HepG2 (cell line): ENCODE results near the gene GNL3. TPM values are rescaled to one million over a fixed set of nuclear protein-coding genes. Genes with fewer than 3 reads are reported as not detected.
A peak's percentile ranks its signal among the peaks of the same experiment; 100 is the strongest.

ENCODE experiments used
- ATAC-seq: fragments of 200-7000 bp; cut with Tn5 transposase; 3 replicates; pipeline ENCODE4 v1.9.1; 2020; ENCODE audit warnings: mild to moderate bottlenecking, moderate library complexity
- BruUV-seq: library from RNA; stranded (reverse); fragments of 400-500 nt; replicated peaks from 2 replicates; lab custom pipeline; 2021; lab: Mats Ljungman, UMichigan
- CTCF ChIA-PET: fragments of 300-600 bp; formaldehyde crosslinking; extraction: SDS; loops from one replicate; lab custom pipeline; 2021; ENCODE audit warnings: low total read pairs, inconsistent platforms, low intra/inter-chr PET ratio; lab: Yijun Ruan, JAX
- POLR2A ChIA-PET: fragments of 350-600 bp; sonication (Branson Sonifier 250); formaldehyde crosslinking; loops from one replicate; lab custom pipeline; 2020; ENCODE audit warnings: antibody characterized with exemption, inconsistent platforms; lab: Yijun Ruan, JAX
- DNase-seq: peaks from one replicate; pipeline ENCODE4 v3.0.0-alpha.2; 2015; ENCODE audit warnings: low spot score
- FAIRE-seq: peaks from 3 replicates; lab custom pipeline; 2011; peaks lifted over from hg19 to GRCh38; lab: Jason Lieb, UNC
- H2AFZ ChIP-seq: one replicate; pipeline ENCODE4 v1.6.1; 2011; ENCODE audit warnings: low read length, inconsistent platforms
- H3K27ac ChIP-seq: fragments of 300-600 bp; 3 replicates; pipeline ENCODE4 v1.8.0; 2011; ENCODE audit warnings: mixed run types, mild to moderate bottlenecking, mixed read lengths, low read length, inconsistent platforms; ENCODE audit not compliant: insufficient read depth; ENCODE audit errors: extremely low read length
- H3K27me3 ChIP-seq, 2 experiments: fragments of 200-600 bp in 1 of 2; 2 replicates in 1 of 2; 3 replicates in 1 of 2; pipeline versions ENCODE4 v1.6.0 to v1.8.0; 2011; ENCODE audit warnings: low read length in 2 of 2, mild to moderate bottlenecking in 2 of 2, moderate library complexity in 2 of 2, inconsistent platforms in 1 of 2; ENCODE audit not compliant: insufficient read depth in 2 of 2, control insufficient read depth in 1 of 2
- H3K36me3 ChIP-seq, 2 experiments: fragments of 200-600 bp in 1 of 2; replicated peaks in 1 of 2; 2 replicates in 1 of 2; 3 replicates in 1 of 2; pipeline versions ENCODE4 v1.5.1 to v1.8.0; 2011; ENCODE audit warnings: low read length in 2 of 2, inconsistent platforms in 1 of 2; ENCODE audit not compliant: insufficient read depth in 2 of 2, control insufficient read depth in 1 of 2
- H3K4me1 ChIP-seq: 2 replicates; pipeline ENCODE4 v1.5.1; 2012; ENCODE audit warnings: low read length, inconsistent platforms; ENCODE audit not compliant: insufficient read depth
- H3K4me2 ChIP-seq: 2 replicates; pipeline ENCODE4 v1.6.0; 2011; ENCODE audit warnings: low read depth, low read length, inconsistent platforms
- H3K4me3 ChIP-seq, 3 experiments: fragments of 200-600 bp in 1 of 3; sonication (generic), shearing (Covaris generic) in 1 of 3; replicated peaks in 1 of 3; 2 replicates each; pipeline ENCODE4 v1.5.1; 2011 to 2016; ENCODE audit warnings: low read length in 3 of 3, inconsistent platforms in 2 of 3, low read depth in 2 of 3, mild to moderate bottlenecking in 2 of 3, control low read depth in 1 of 3, mixed read lengths in 1 of 3; ENCODE audit not compliant: insufficient read depth in 1 of 3
- H3K79me2 ChIP-seq: one replicate; pipeline ENCODE4 v1.6.1; 2011; ENCODE audit warnings: low read length, inconsistent platforms; ENCODE audit not compliant: insufficient read depth
- H3K9ac ChIP-seq: 2 replicates; pipeline ENCODE4 v1.6.0; 2011; ENCODE audit warnings: mild to moderate bottlenecking, low read depth, low read length, inconsistent platforms; ENCODE audit not compliant: insufficient read depth
- H3K9me3 ChIP-seq: 2 replicates; pipeline ENCODE4 v1.5.1; 2012; ENCODE audit warnings: mild to moderate bottlenecking, low read length
- H4K20me1 ChIP-seq: 2 replicates; pipeline ENCODE4 v1.6.0; 2011; ENCODE audit warnings: inconsistent platforms, mild to moderate bottlenecking, low read length, moderate library complexity; ENCODE audit not compliant: insufficient read depth
- FOXO1 ChIP-seq: sonication (generic); formaldehyde crosslinking; IDR thresholded peaks from 2 replicates; pipeline ENCODE4 v1.4.0; 2020; ENCODE audit warnings: missing genetic modification reagents
- FUBP1 ChIP-seq: sonication (generic); formaldehyde crosslinking; IDR thresholded peaks from 2 replicates; pipeline ENCODE4 v1.5.1; 2020; ENCODE audit warnings: missing genetic modification reagents, mild to moderate bottlenecking, borderline replicate concordance
- ZNF142 ChIP-seq: sonication (generic); formaldehyde crosslinking; IDR thresholded peaks from 2 replicates; pipeline ENCODE4 v1.4.0; 2020; ENCODE audit warnings: missing genetic modification reagents
- ZNF512B ChIP-seq: sonication (generic); formaldehyde crosslinking; IDR thresholded peaks from 2 replicates; pipeline ENCODE4 v1.5.1; 2020; ENCODE audit warnings: missing genetic modification reagents, mild to moderate bottlenecking, borderline replicate concordance
- ZNF639 ChIP-seq: conservative IDR thresholded peaks from 2 replicates; pipeline ENCODE4 v1.6.1; 2018; ENCODE audit warnings: missing genetic modification reagents
- ZNF766 ChIP-seq: sonication (generic); formaldehyde crosslinking; IDR thresholded peaks from 2 replicates; pipeline ENCODE4 v1.5.0; 2020; ENCODE audit warnings: missing genetic modification reagents, borderline replicate concordance
- WGBS: methylation state at CpG from one replicate; pipeline ENCODE4 v1.1.6; 2017; ENCODE audit warnings: low lambda C conversion rate; 5-methylcytosine and 5-hydroxymethylcytosine counted together
- in situ Hi-C: cut with HindIII; loops from 2 replicates; pipeline ENCODE4 v1.10.0; 2017; ENCODE audit warnings: low pct_unique_long_range_greater_than_20kb; ENCODE audit not compliant: extremely low pct_ligation_motif_present
- intact Hi-C: fragments of 100-400 bp; cut with micrococcal nuclease; formaldehyde crosslinking; loops from one replicate; pipeline ENCODE4 v1.10.0; 2022; ENCODE audit not compliant: unreplicated experiment
- polyA plus RNA-seq, 8 experiments: library from polyadenylated mRNA; depleted of rRNA in 3 of 8; stranded (reverse) in 7 of 8; unstranded in 1 of 8; fragments of >200 nt; fragmentation: Illumina TruSeq in 4 of 8; extraction: Trizol in 4 of 8; gene quantifications; 2 replicates each; pipeline versions ENCODE4 v1.2.1 to v1.2.3, GENCODE V29; 2011 to 2016; ENCODE audit warnings: low read depth in 4 of 8, missing spikeins in 1 of 8, mixed read lengths in 1 of 8; ENCODE audit not compliant: insufficient read depth in 1 of 8
- total RNA-seq, 5 experiments: library from RNA; depleted of rRNA; stranded (reverse); fragments of >200 nt; fragmentation: Illumina TruSeq; extraction: Trizol; gene quantifications; 2 replicates each; pipeline ENCODE4 v1.2.3, GENCODE V29; 2016; ENCODE audit warnings: low read depth in 1 of 5
- TF ChIP-seq, protein P1 (sequence below): sonication (generic); formaldehyde crosslinking; IDR thresholded peaks from 2 replicates; pipeline ENCODE4 v1.4.0; 2020; ENCODE audit warnings: missing genetic modification reagents, borderline replicate concordance

Gene GNL3
- total and polyA plus RNA-seq, 2 of the 13 experiments (the other 11 are each of a cell fraction or from before 2014, with no cell fraction given): 129 to 257 TPM

DNA sequence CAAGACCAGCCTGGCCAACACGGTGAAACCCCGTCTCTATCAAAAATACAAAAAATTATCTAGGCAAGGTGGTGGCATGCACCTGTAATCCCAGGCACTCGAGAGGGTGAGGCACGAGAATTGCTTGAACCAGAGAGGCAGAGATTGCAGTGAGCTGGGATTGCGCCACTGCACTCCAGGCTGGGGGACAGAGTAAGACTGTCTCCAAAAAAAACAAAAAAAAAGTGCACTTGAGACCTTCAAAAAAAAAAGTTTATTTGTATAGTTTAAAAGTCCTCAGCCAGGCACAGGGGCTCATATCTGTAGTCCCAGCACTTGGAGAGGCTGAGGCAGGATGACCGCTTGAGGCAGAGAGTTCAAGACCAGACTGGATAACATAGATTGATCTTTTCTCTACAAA, 2.2 kb upstream of the GNL3 start:
- no peak for DNase-seq
- in situ Hi-C loops (loop anchor here (10.0 kb wide), 1 partner anchor 229 kb away; the partner anchor contains the start of genes NISCH and TNNC1), intact Hi-C loops (no loop called here)
- BruUV-seq: no TSS peak
- no peaks in the 10 kb centered on the region; a peak in 1 of 5 replicates for H3K27me3 ChIP-seq
- H3K4me3 ChIP-seq: 0 out of 6 replicates have a peak overlapping the region, but pooled peaks of 1 of the 3 experiments have one; percentile 96
- H4K20me1 ChIP-seq: peaks cover 10% of the 10 kb centered on the region
- peak overlapping the region; percentile 77 for H3K4me2 ChIP-seq
- no peak overlapping the region for H2AFZ ChIP-seq
- ChIA-PET POLR2A (interaction anchor here (12.6 kb wide), 1 partner anchor 21 kb away, joined by 118 read pairs; the partner anchor contains the start of genes GLT8D1 and SPCS1), CTCF (no interaction called here)
- H3K27ac ChIP-seq: peak overlapping the region; percentile 82
- H3K79me2 ChIP-seq: peaks cover 76% of the 10 kb centered on the region
- peaks cover 11 to 30% of the 10 kb centered on the region in 2 experiments for H3K36me3 ChIP-seq
- H3K4me1 ChIP-seq: peaks cover 80% of the 10 kb centered on the region
- no peaks in the 10 kb centered on the region for H3K9me3 ChIP-seq
- no peak; the same call in 2 of the 3 replicates for ATAC-seq
- WGBS: 51% methylated on average over 6 of the region's 6 CpGs
- peak; percentile 44 for FAIRE-seq
- H3K9ac ChIP-seq: 0 out of 2 replicates have a peak overlapping the region, but pooled peaks have one; percentile 99
- no peak for TF ChIP-seq FOXO1 (CRISPR knock-in tag)
- no peak for TF ChIP-seq ZNF639 (CRISPR knock-in tag)
- no peak for TF ChIP-seq ZNF142 (CRISPR knock-in tag)
- no peak for TF ChIP-seq FUBP1
- TF ChIP-seq ZNF766 (CRISPR knock-in tag): no peak
- TF ChIP-seq, protein P1, sequence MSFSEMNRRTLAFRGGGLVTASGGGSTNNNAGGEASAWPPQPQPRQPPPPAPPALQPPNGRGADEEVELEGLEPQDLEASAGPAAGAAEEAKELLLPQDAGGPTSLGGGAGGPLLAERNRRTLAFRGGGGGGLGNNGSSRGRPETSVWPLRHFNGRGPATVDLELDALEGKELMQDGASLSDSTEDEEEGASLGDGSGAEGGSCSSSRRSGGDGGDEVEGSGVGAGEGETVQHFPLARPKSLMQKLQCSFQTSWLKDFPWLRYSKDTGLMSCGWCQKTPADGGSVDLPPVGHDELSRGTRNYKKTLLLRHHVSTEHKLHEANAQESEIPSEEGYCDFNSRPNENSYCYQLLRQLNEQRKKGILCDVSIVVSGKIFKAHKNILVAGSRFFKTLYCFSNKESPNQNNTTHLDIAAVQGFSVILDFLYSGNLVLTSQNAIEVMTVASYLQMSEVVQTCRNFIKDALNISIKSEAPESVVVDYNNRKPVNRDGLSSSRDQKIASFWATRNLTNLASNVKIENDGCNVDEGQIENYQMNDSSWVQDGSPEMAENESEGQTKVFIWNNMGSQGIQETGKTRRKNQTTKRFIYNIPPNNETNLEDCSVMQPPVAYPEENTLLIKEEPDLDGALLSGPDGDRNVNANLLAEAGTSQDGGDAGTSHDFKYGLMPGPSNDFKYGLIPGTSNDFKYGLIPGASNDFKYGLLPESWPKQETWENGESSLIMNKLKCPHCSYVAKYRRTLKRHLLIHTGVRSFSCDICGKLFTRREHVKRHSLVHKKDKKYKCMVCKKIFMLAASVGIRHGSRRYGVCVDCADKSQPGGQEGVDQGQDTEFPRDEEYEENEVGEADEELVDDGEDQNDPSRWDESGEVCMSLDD (CRISPR knock-in tag): no peak
- no peak for TF ChIP-seq ZNF512B (CRISPR knock-in tag)
